Naive thymus-derived CD4-positive, alpha-beta T cell (primary cell): ENCODE data around the gene SPAG5. TPM values are rescaled to one million over a fixed set of nuclear protein-coding genes. Genes with fewer than 3 reads are reported as not detected.

Experiments used
- ATAC-seq: fragments of 150-1000 bp; cut with Tn5 transposase; 2 replicates; pipeline ENCODE4 v1.10.0; 2021; ENCODE audit warnings: mild to moderate bottlenecking, moderate library complexity
- CTCF ChIA-PET: fragments of 350-600 bp; sonication (Branson Sonifier 250); formaldehyde crosslinking; loops from one replicate; lab custom pipeline; 2021; ENCODE audit warnings: antibody characterized with exemption; lab: Charles Lee
- POLR2A ChIA-PET: fragments of 350-600 bp; sonication (Branson Sonifier 250); formaldehyde crosslinking; loops from one replicate; lab custom pipeline; 2021; ENCODE audit warnings: antibody characterized with exemption, inconsistent platforms; lab: Charles Lee
- DNase-seq, 9 donors: peaks; one replicate each; pipeline versions ENCODE4 v3.0.0 to v3.0.0-alpha.2; 2020 to 2022; ENCODE audit warnings: mixed read lengths in 1 of 9
- H3K27ac ChIP-seq: one replicate; pipeline ENCODE4 v1.7.0; 2013; ENCODE audit warnings: mild to moderate bottlenecking, low read depth, low read length, moderate library complexity
- H3K27me3 ChIP-seq, 2 donors: one replicate each; pipeline ENCODE4 v1.7.0; 2013; ENCODE audit warnings: low read length in 2 of 2, mild to moderate bottlenecking in 2 of 2, moderate library complexity in 2 of 2; ENCODE audit not compliant: control insufficient read depth in 2 of 2, insufficient read depth in 2 of 2
- H3K36me3 ChIP-seq, 3 experiments: 1 replicate in 2 of 3; 2 replicates in 1 of 3; pipeline ENCODE4 v1.7.0; 2013; ENCODE audit warnings: low read length in 3 of 3, mild to moderate bottlenecking in 3 of 3, moderate library complexity in 1 of 3; ENCODE audit not compliant: insufficient read depth in 3 of 3, control insufficient read depth in 2 of 3
- H3K4me1 ChIP-seq, 2 donors: one replicate each; pipeline ENCODE4 v1.7.0; 2013; ENCODE audit warnings: low read length in 2 of 2, mild to moderate bottlenecking in 2 of 2, moderate library complexity in 1 of 2; ENCODE audit not compliant: control insufficient read depth in 2 of 2, insufficient read depth in 2 of 2
- H3K4me3 ChIP-seq: 2 replicates; pipeline ENCODE4 v1.7.0; 2013; ENCODE audit warnings: mild to moderate bottlenecking, low read length
- H3K9me3 ChIP-seq, 3 experiments: 1 replicate in 2 of 3; 2 replicates in 1 of 3; pipeline ENCODE4 v1.7.0; 2013; ENCODE audit warnings: low read length in 3 of 3; ENCODE audit not compliant: control insufficient read depth in 2 of 3
- H3K27ac Mint-ChIP-seq, 9 donors: one replicate each; pipeline ENCODE4 v1.8.0; 2020 to 2022; ENCODE audit warnings: mixed read lengths in 9 of 9, mild to moderate bottlenecking in 8 of 9, moderate library complexity in 5 of 9, inconsistent platforms in 2 of 9
- H3K27me3 Mint-ChIP-seq, 5 donors: one replicate each; pipeline ENCODE4 v1.8.0; 2021 to 2022; ENCODE audit warnings: mixed read lengths in 5 of 5, mild to moderate bottlenecking in 1 of 5
- H3K36me3 Mint-ChIP-seq, 5 donors: one replicate each; pipeline ENCODE4 v1.8.0; 2020 to 2022; ENCODE audit warnings: mixed read lengths in 5 of 5, mild to moderate bottlenecking in 3 of 5, inconsistent platforms in 1 of 5
- H3K4me1 Mint-ChIP-seq, 7 donors: one replicate each; pipeline ENCODE4 v1.8.0; 2020 to 2022; ENCODE audit warnings: mixed read lengths in 7 of 7, mild to moderate bottlenecking in 3 of 7, inconsistent platforms in 1 of 7
- H3K4me3 Mint-ChIP-seq, 10 donors: one replicate each; pipeline ENCODE4 v1.8.0; 2020 to 2022; ENCODE audit warnings: mild to moderate bottlenecking in 10 of 10, mixed read lengths in 10 of 10, moderate library complexity in 6 of 10, inconsistent platforms in 2 of 10
- H3K9me3 Mint-ChIP-seq, 11 donors: one replicate each; pipeline ENCODE4 v1.8.0; 2020 to 2022; ENCODE audit warnings: mixed read lengths in 11 of 11, mild to moderate bottlenecking in 4 of 11, inconsistent platforms in 1 of 11, moderate library complexity in 1 of 11
- intact Hi-C, 2 donors: fragments of 100-400 bp; cut with micrococcal nuclease; formaldehyde crosslinking; loops; one replicate each; pipeline ENCODE4 v1.15.1; 2023
- polyA plus RNA-seq, 2 donors: library from polyadenylated mRNA; unstranded; fragments of 300-500 nt; fragmentation: Illumina TruSeq; gene quantifications; one replicate each; pipeline ENCODE4 v1.2.3, GENCODE V29; 2021
- total RNA-seq, 6 experiments: library from RNA in 5 of 6; stranded (reverse) in 5 of 6; gene quantifications; 1 replicate in 5 of 6; 2 replicates in 1 of 6; pipeline ENCODE4 v1.2.3 and lab custom pipeline; 2021 to 2026

Gene SPAG5
- total and polyA plus RNA-seq, 7 experiments from 2014 or later: 1.6 to 95.3 (median 11.8) TPM

- no peak for DNase-seq
- H3K4me3 ChIP-seq: no peak overlapping the region
- intact Hi-C loops: no loop called here
- H3K9me3 ChIP-seq: no peaks in the 10 kb centered on the region
- H3K36me3 Mint-ChIP-seq: peaks cover 17 to 68% (median 35%) of the 10 kb centered on the region in 5 donors
- CTCF ChIA-PET: no interaction called here
- peaks cover 23 to 96% (median 58%) of the 10 kb centered on the region in 3 experiments for H3K36me3 ChIP-seq
- peaks cover 0 to 5% (median 4%) of the 10 kb centered on the region in 7 donors for H3K4me1 Mint-ChIP-seq
- no peaks in the 10 kb centered on the region for H3K27me3 ChIP-seq
- POLR2A ChIA-PET: interaction anchor here (1.2 kb wide), 1 partner anchor 19 kb away, joined by 4 read pairs; no protein-coding TSS in a partner anchor
- no peak overlapping the region for H3K4me3 Mint-ChIP-seq
- H3K27me3 Mint-ChIP-seq: no peaks in the 10 kb centered on the region
- H3K9me3 Mint-ChIP-seq: no peaks in the 10 kb centered on the region
- no peak for ATAC-seq
- H3K27ac ChIP-seq: no peak overlapping the region
- H3K27ac Mint-ChIP-seq: no peak overlapping the region
- no peaks in the 10 kb centered on the region for H3K4me1 ChIP-seq
Observed at GRCh38 chr17:28623696-28624095, 24.9 kb upstream of the SPAG5 start.

- Histone ChIP-seq H3K27me3 (no peaks in the 10 kb centered on the region), H3K9me3 (no peaks in the 10 kb centered on the region), H3K36me3 (peaks cover 19 to 94% (median 70%) of the 10 kb centered on the region in 3 experiments), H3K4me3 (no peak overlapping the region), H3K27ac (no peak overlapping the region), H3K4me1 (no peaks in the 10 kb centered on the region)
- ATAC-seq: no peak
- peak overlapping the region in 2 of 9 donors; percentile 12 to 51 for H3K27ac Mint-ChIP-seq
- POLR2A ChIA-PET: no interaction called here
- H3K36me3 Mint-ChIP-seq: peaks cover 12 to 68% (median 38%) of the 10 kb centered on the region in 5 donors
- intact Hi-C loops: no loop called here
- no peak for DNase-seq
- CTCF ChIA-PET: no interaction called here
- peaks cover 0 to 5% (median under 1%) of the 10 kb centered on the region in 7 donors for H3K4me1 Mint-ChIP-seq
- no peaks in the 10 kb centered on the region for H3K27me3 Mint-ChIP-seq
- no peak overlapping the region for H3K4me3 Mint-ChIP-seq
- H3K9me3 Mint-ChIP-seq: no peaks in the 10 kb centered on the region
Observed at GRCh38 chr17:28622186-28622585, 23.4 kb upstream of the SPAG5 start.

DNA sequence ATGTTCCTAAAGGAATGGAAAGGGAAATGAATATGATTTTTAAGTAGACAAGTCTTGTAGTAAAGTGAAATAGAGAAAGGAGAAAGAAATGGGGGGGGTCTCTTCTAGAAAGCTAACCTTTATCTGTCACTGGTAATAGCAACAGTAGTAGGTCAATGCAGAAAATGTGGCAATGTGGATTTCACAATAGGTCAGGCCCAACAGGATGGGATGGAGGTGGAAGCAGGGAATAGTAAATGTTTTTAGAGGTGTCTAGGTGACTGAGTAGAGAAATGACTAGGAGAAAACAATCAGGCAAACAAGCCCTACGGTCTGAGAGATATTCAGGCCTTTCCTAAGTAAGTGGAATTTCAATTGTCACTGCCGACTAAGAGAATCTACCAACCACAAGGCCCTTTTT, 21.2 kb upstream of the SPAG5 start:
- no peaks in the 10 kb centered on the region for H3K4me1 Mint-ChIP-seq
- H3K27ac Mint-ChIP-seq: peak overlapping the region in 2 of 9 donors; percentile 3 to 59

DNA sequence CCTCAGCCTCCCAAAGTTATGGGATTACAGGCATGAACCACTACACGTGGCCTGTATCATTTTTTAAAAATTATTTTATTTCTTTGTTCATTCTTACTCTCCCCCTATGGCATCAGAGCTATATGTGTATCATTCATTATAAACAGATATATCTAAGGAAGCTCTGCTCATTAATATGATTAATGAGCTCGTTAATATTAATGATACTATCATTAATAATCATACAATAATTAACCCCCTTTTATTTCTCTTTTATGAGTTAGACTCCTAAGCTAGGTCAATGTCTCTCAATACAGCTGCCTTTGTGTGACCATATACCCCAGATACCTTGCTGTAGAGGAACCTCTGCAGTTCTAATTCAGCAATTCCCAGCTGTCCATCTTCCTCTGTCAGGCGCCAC, 19.6 kb upstream of the SPAG5 start:
- Histone ChIP-seq H3K4me1 (no peaks in the 10 kb centered on the region), H3K4me3 (no peak overlapping the region), H3K27me3 (no peaks in the 10 kb centered on the region), H3K36me3 (peaks cover 25 to 96% (median 76%) of the 10 kb centered on the region in 3 experiments), H3K27ac (no peak overlapping the region), H3K9me3 (no peaks in the 10 kb centered on the region)
- intact Hi-C loops: no loop called here
- POLR2A ChIA-PET: interaction anchor here (2.1 kb wide), 1 partner anchor 19 kb away, joined by 8 read pairs; the partner anchor contains the start of gene SPAG5
- Mint-ChIP-seq H3K27me3 (no peaks in the 10 kb centered on the region), H3K4me1 (peaks cover 0 to 9% (median 3%) of the 10 kb centered on the region in 7 donors), H3K36me3 (peaks cover 12 to 67% (median 32%) of the 10 kb centered on the region in 5 donors), H3K27ac (no peak overlapping the region), H3K4me3 (no peak overlapping the region), H3K9me3 (no peaks in the 10 kb centered on the region)
- ATAC-seq (no peak), DNase-seq (no peak)
- CTCF ChIA-PET: interaction anchor here (0.9 to 1.2 kb wide), 2 partner anchors 16 to 126 kb away, joined by 3 read pairs; no protein-coding TSS in a partner anchor

More for the DNA sequence above, 21.2 kb upstream of the SPAG5 start:
- Histone ChIP-seq H3K4me1 (no peaks in the 10 kb centered on the region), H3K27me3 (no peaks in the 10 kb centered on the region), H3K27ac (no peak overlapping the region), H3K36me3 (peaks cover 25 to 97% (median 83%) of the 10 kb centered on the region in 3 experiments), H3K4me3 (no peak overlapping the region), H3K9me3 (no peaks in the 10 kb centered on the region)
- ChIA-PET POLR2A (interaction anchor here (1.0 kb wide), 1 partner anchor 14 kb away, joined by 4 read pairs; no protein-coding TSS in a partner anchor), CTCF (interaction anchor here (0.8 kb wide), 1 partner anchor 68 kb away, joined by 3 read pairs; no protein-coding TSS in a partner anchor)
- no peaks in the 10 kb centered on the region for H3K27me3 Mint-ChIP-seq
- H3K36me3 Mint-ChIP-seq: peaks cover 16 to 74% (median 30%) of the 10 kb centered on the region in 5 donors
- no peak overlapping the region for H3K4me3 Mint-ChIP-seq
- DNase-seq (no peak), ATAC-seq (no peak)
- no peaks in the 10 kb centered on the region for H3K9me3 Mint-ChIP-seq
- intact Hi-C loops: no loop called here

GRCh38 chr17:28616281-28616680, 17.5 kb upstream of the SPAG5 start:
- peaks cover 25 to 75% (median 59%) of the 10 kb centered on the region in 3 experiments for H3K36me3 ChIP-seq
- Mint-ChIP-seq H3K36me3 (peaks cover 8 to 52% (median 25%) of the 10 kb centered on the region in 5 donors), H3K27ac (no peak overlapping the region), H3K9me3 (no peaks in the 10 kb centered on the region), H3K4me1 (peaks cover 6 to 19% (median 10%) of the 10 kb centered on the region in 7 donors), H3K27me3 (no peaks in the 10 kb centered on the region), H3K4me3 (no peak overlapping the region)
- H3K4me1 ChIP-seq: no peaks in the 10 kb centered on the region
- H3K9me3 ChIP-seq: no peaks in the 10 kb centered on the region
- ATAC-seq (no peak), DNase-seq (no peak)
- intact Hi-C loops: no loop called here
- POLR2A ChIA-PET: interaction anchor here (0.7 to 2.2 kb wide), 3 partner anchors 17 to 115 kb away, joined by 3 to 8 read pairs (median 5); partner anchors contain the start of genes PIGS and SPAG5
- no peak overlapping the region for H3K27ac ChIP-seq
- H3K27me3 ChIP-seq: no peaks in the 10 kb centered on the region
- CTCF ChIA-PET: interaction anchor here (1.1 to 1.3 kb wide), 2 partner anchors 22 to 121 kb away, joined by 3 to 4 read pairs; no protein-coding TSS in a partner anchor
- no peak overlapping the region for H3K4me3 ChIP-seq

DNA sequence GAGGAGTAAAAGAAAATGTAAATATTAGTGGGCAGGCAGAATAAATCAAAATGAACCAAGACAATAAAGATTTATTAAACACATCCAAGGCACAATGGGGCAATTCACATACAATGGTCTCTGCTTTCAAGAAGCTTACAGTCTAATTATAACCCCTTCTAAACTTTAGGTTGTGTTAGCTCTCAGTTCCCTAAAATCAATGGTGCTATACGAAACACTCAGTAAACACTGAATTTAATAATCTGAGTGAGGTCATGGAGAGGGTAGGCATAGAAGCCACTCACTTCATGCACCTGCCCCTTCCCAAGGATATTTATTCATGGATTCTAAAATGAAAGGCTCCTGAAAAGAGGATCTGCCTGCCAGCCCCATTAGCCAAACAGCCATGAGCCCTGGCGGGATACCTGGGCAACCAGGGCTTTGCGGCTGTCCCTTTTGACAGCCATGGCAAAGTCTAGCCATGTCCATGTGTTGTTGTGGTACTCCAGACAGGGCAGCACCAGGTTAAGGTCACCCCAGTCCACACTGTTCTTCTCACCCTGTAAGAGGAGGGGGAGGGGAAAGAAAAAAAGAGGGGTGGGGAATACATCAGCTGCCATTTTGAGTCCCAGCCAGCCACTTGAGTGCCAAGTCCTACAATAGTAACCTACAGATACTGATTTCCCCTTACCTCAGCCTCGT, 16.6 kb upstream of the SPAG5 start:
- intact Hi-C loops: no loop called here
- DNase-seq (no peak), ATAC-seq (no peak)
- H3K36me3 Mint-ChIP-seq: peaks cover 8 to 43% (median 25%) of the 10 kb centered on the region in 5 donors
- no peaks in the 10 kb centered on the region for H3K27me3 Mint-ChIP-seq
- H3K4me3 ChIP-seq: no peak overlapping the region
- H3K4me3 Mint-ChIP-seq: no peak overlapping the region
- no peaks in the 10 kb centered on the region for H3K9me3 ChIP-seq
- H3K27ac Mint-ChIP-seq: no peak overlapping the region
- H3K27me3 ChIP-seq: no peaks in the 10 kb centered on the region
- ChIA-PET CTCF (interaction anchor here (1.1 to 1.3 kb wide), 2 partner anchors 23 to 120 kb away, joined by 3 to 4 read pairs; no protein-coding TSS in a partner anchor), POLR2A (interaction anchor here (2.2 kb wide), 1 partner anchor 43 kb away, joined by 5 read pairs; the partner anchor contains the start of gene PIGS)
- peaks cover 24 to 66% (median 51%) of the 10 kb centered on the region in 3 experiments for H3K36me3 ChIP-seq
- H3K4me1 ChIP-seq: no peaks in the 10 kb centered on the region
- no peaks in the 10 kb centered on the region for H3K9me3 Mint-ChIP-seq
- peaks cover 6 to 19% (median 10%) of the 10 kb centered on the region in 7 donors for H3K4me1 Mint-ChIP-seq
- no peak overlapping the region for H3K27ac ChIP-seq
